Effector CD4-positive, alpha-beta T cell (primary cell): ENCODE results near the gene HRH4.

ENCODE experiments used
- DNase-seq: peaks from one replicate; pipeline ENCODE4 v3.0.0-alpha.2; 2020

The HRH4 gene

GRCh38 chr18:24514439-24514838, 54.0 kb downstream of the HRH4 start:
- DNase-seq: no peak

GRCh38 chr18:24515721-24516120, 55.3 kb downstream of the HRH4 start:
- DNase-seq: no peak

- no peak for DNase-seq
These were observed 55.8 kb downstream of the HRH4 start for GRCh38 chr18:24516261-24516660.

GRCh38 chr18:24517554-24517953, 57.1 kb downstream of the HRH4 start:
- no peak for DNase-seq

GRCh38 chr18:24518596-24518995, 58.2 kb downstream of the HRH4 start:
- no peak for DNase-seq
